ENCODE data around the gene TBX22.

The TBX22 gene, protein sequence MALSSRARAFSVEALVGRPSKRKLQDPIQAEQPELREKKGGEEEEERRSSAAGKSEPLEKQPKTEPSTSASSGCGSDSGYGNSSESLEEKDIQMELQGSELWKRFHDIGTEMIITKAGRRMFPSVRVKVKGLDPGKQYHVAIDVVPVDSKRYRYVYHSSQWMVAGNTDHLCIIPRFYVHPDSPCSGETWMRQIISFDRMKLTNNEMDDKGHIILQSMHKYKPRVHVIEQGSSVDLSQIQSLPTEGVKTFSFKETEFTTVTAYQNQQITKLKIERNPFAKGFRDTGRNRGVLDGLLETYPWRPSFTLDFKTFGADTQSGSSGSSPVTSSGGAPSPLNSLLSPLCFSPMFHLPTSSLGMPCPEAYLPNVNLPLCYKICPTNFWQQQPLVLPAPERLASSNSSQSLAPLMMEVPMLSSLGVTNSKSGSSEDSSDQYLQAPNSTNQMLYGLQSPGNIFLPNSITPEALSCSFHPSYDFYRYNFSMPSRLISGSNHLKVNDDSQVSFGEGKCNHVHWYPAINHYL

DNA sequence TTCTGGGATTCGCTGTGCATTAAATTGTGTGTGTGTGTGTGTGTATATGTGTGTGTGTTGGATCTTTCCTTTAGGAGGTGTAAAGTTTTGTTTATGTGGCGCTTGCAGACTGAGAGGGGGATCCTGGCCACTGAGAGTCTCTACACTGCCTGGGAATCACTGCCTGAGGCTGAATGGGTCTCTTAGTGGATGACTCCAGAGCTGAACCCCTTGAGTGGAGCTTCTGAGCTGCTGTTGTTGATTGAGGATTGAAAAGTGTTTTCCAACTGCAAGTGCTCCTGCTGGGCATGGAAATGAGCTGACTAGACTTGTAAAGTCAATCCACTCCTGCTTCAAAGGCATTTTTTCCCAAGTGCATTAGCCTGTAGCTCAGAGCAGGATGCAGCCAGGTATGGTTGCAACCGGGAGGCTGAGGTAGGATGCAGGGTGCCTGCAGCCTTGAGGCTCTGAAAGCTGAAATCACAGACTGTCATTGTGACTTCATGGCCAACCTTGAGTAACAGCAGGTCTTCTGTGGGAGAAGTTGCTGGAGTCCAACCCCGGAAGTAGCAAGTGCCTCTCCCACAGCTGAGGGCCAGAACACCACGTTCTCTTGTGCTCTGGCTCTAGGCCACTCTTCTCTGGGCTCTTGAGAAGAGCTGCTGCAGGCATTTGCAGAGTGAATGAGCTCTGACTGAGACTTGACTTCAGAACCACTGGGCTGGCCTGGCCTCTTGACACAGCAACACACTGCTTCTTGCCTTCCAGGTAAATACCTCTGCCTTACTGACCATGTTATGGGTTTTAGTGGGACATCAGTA is at the start of gene TBX22:
Gene TBX22 (plus strand): TSS at position 613 of the 800 bp plus-strand sequence. CDS start 7,517 bp downstream, outside the sequence.
- no peaks in the 10 kb centered on the region for H4K20me1 ChIP-seq (ENCODE audit: control insufficient read depth, insufficient read depth, low read depth, low read length)
- H3K36me3 ChIP-seq (ENCODE audit: control insufficient read depth, low read length), result no peaks in the 10 kb centered on the region
- H3K4me2 ChIP-seq (ENCODE audit: low read length), result no peak within 1 kb of the TSS
- H3K79me2 ChIP-seq (ENCODE audit: control insufficient read depth, low read length), result no peaks in the 10 kb centered on the region
- no peak within 1 kb of the TSS for H3K27ac ChIP-seq (ENCODE audit: low read depth, low read length)
- no peaks in the 10 kb centered on the region for H3K4me1 ChIP-seq (ENCODE audit: control insufficient read depth, low read length)
- H3F3A ChIP-seq (ENCODE audit: control insufficient read depth, insufficient read depth), result no peaks in the 10 kb centered on the region
- no peaks in the 10 kb centered on the region for H3K9me3 ChIP-seq (ENCODE audit: control insufficient read depth, insufficient read depth, low read length)
- H3K9me2 ChIP-seq (replicated peaks; ENCODE audit: control insufficient read depth, low read length), result no peaks in the 10 kb centered on the region
- no peak for TF ChIP-seq EZH2phosphoT487 (IDR thresholded peaks at IDR 0.05; ENCODE audit: borderline replicate concordance, low read length)
- TF ChIP-seq, protein P1, sequence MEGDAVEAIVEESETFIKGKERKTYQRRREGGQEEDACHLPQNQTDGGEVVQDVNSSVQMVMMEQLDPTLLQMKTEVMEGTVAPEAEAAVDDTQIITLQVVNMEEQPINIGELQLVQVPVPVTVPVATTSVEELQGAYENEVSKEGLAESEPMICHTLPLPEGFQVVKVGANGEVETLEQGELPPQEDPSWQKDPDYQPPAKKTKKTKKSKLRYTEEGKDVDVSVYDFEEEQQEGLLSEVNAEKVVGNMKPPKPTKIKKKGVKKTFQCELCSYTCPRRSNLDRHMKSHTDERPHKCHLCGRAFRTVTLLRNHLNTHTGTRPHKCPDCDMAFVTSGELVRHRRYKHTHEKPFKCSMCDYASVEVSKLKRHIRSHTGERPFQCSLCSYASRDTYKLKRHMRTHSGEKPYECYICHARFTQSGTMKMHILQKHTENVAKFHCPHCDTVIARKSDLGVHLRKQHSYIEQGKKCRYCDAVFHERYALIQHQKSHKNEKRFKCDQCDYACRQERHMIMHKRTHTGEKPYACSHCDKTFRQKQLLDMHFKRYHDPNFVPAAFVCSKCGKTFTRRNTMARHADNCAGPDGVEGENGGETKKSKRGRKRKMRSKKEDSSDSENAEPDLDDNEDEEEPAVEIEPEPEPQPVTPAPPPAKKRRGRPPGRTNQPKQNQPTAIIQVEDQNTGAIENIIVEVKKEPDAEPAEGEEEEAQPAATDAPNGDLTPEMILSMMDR (IDR thresholded peaks at IDR 0.05; ENCODE audit: low read depth, low read length, poor library complexity, severe bottlenecking), result no peak
- H3K4me3 ChIP-seq (ENCODE audit: low read length), result no peak within 1 kb of the TSS
- no peaks in the 10 kb centered on the region for H3K27me3 ChIP-seq (ENCODE audit: control insufficient read depth, low read length)

DNA sequence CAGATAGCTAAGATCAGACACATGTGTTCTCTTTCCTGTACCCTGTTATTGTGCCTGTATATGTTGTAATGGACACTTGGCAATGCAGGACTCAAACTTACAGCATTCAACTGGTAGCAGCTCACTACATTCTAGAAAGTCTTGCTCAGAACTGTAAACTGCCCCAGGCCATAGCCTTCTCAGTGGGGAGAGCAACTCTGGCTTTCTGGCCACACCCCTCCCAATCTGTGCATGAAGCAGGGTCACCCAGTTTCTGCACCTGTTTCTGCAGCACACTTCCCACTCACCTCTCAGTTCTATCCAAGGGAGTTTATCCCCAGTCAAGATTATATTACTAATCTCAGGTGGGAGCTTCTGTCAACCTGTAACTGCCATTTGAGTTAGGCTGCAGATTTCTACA is 38.9 kb upstream of the TBX22 start:
- H3K4me1 ChIP-seq (ENCODE audit: control insufficient read depth, low read length), result no peaks in the 10 kb centered on the region
- H3K36me3 ChIP-seq (ENCODE audit: control insufficient read depth, low read length), result no peaks in the 10 kb centered on the region
- no peak overlapping the region for H3K4me3 ChIP-seq (ENCODE audit: low read length)
- H3K9me3 ChIP-seq (ENCODE audit: control insufficient read depth, insufficient read depth, low read length), result no peaks in the 10 kb centered on the region
- no peaks in the 10 kb centered on the region for H4K20me1 ChIP-seq (ENCODE audit: control insufficient read depth, insufficient read depth, low read depth, low read length)
- H3K27me3 ChIP-seq (ENCODE audit: control insufficient read depth, low read length), result no peaks in the 10 kb centered on the region
- H3F3A ChIP-seq (ENCODE audit: control insufficient read depth, insufficient read depth), result no peaks in the 10 kb centered on the region
- TF ChIP-seq, protein P1 (IDR thresholded peaks at IDR 0.05; ENCODE audit: low read depth, low read length, poor library complexity, severe bottlenecking), result no peak
- no peak for TF ChIP-seq EZH2phosphoT487 (IDR thresholded peaks at IDR 0.05; ENCODE audit: borderline replicate concordance, low read length)
- H3K4me2 ChIP-seq (ENCODE audit: low read length), result no peak overlapping the region
- H3K27ac ChIP-seq (ENCODE audit: low read depth, low read length), result no peak overlapping the region
- H3K79me2 ChIP-seq (ENCODE audit: control insufficient read depth, low read length), result no peaks in the 10 kb centered on the region
- no peaks in the 10 kb centered on the region for H3K9me2 ChIP-seq (replicated peaks; ENCODE audit: control insufficient read depth, low read length)

DNA sequence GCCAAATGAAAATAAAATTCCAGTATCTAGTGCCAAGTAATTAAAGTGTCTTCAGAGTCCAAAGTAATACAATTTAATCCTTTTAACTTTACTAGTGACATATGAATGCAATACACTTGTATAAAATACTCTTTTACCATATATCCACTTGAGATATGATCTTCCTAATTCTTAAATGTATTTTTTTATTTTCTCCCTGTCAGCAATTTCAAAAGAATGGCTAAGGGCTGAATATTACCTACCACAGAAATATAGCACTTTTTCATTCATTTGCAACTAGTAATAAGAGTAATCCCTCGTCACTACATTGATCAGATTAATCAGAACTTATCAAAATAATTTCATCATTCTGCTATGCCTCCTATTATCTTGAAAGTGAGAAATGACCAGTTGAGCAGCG is 10.1 kb upstream of the TBX22 start:
- Histone ChIP-seq H3K9me3 (ENCODE audit: control insufficient read depth, insufficient read depth, low read length) (no peaks in the 10 kb centered on the region), H3K27me3 (ENCODE audit: control insufficient read depth, low read length) (no peaks in the 10 kb centered on the region), H3F3A (ENCODE audit: control insufficient read depth, insufficient read depth) (no peaks in the 10 kb centered on the region), H3K79me2 (ENCODE audit: control insufficient read depth, low read length) (no peaks in the 10 kb centered on the region), H3K27ac (ENCODE audit: low read depth, low read length) (no peak overlapping the region), H3K4me1 (ENCODE audit: control insufficient read depth, low read length) (no peaks in the 10 kb centered on the region), H3K4me3 (ENCODE audit: low read length) (no peak overlapping the region), H3K4me2 (ENCODE audit: low read length) (no peak overlapping the region), H4K20me1 (ENCODE audit: control insufficient read depth, insufficient read depth, low read depth, low read length) (no peaks in the 10 kb centered on the region), H3K9me2 (replicated peaks; ENCODE audit: control insufficient read depth, low read length) (no peaks in the 10 kb centered on the region), H3K36me3 (ENCODE audit: control insufficient read depth, low read length) (no peaks in the 10 kb centered on the region)
- TF ChIP-seq, protein P1 (IDR thresholded peaks at IDR 0.05; ENCODE audit: low read depth, low read length, poor library complexity, severe bottlenecking), result no peak
- TF ChIP-seq EZH2phosphoT487 (IDR thresholded peaks at IDR 0.05; ENCODE audit: borderline replicate concordance, low read length), result no peak

Measured in DOHH2 (cell line).